GM10248 (cell line): Measurements from ENCODE around the gene PDE1C.

Experiments
- CTCF ChIA-PET: fragments of 300-600 bp; sonication (Branson Sonifier 250); formaldehyde crosslinking; extraction: SDS; loops from one replicate; lab custom pipeline; 2021; ENCODE audit warnings: antibody characterized with exemption; lab: Yijun Ruan, JAX
- POLR2A ChIA-PET: fragments of 350-650 bp; sonication (Branson Sonifier 250); formaldehyde crosslinking; extraction: SDS; loops from one replicate; lab custom pipeline; 2020; ENCODE audit warnings: antibody characterized with exemption; lab: Yijun Ruan, JAX
- DNase-seq: peaks from one replicate; pipeline ENCODE4 v3.0.0; 2012; ENCODE audit errors: extremely low spot score
- TF ChIP-seq, protein P1 (sequence below): IDR thresholded peaks from 2 replicates; pipeline ENCODE4 v1.5.1; 2012; ENCODE audit warnings: mild to moderate bottlenecking, low read depth; ENCODE audit errors: extremely low read depth, missing control alignments, control extremely low read depth

The PDE1C gene

DNA sequence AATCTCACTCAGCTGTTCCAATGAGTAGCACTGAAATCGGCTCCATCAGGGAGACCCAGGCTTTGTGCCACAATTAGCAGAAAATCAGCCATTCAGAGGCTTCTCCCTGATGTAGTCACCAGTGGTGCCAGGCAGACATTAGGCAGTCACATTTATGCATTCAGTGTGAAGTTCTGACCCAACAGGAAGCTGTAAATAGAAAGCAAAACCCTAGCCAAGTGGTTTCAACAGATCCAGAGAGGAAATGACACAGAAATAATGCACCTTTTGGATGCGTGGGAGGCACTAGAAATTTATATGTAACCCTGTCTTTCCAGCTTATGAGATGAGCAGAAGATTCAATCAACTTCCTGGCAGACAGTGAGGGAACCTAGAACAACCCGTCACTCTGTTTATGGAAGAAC, 186.4 kb downstream of the PDE1C start:
- POLR2A ChIA-PET: interaction anchor here (0.6 kb wide), 1 partner anchor 675 kb away, joined by 3 read pairs; no protein-coding TSS in a partner anchor
- CTCF ChIA-PET: interaction anchor here (1.1 to 1.5 kb wide), 2 partner anchors 11 to 15 kb away, joined by 3 to 5 read pairs; no protein-coding TSS in a partner anchor
- TF ChIP-seq, protein P1, sequence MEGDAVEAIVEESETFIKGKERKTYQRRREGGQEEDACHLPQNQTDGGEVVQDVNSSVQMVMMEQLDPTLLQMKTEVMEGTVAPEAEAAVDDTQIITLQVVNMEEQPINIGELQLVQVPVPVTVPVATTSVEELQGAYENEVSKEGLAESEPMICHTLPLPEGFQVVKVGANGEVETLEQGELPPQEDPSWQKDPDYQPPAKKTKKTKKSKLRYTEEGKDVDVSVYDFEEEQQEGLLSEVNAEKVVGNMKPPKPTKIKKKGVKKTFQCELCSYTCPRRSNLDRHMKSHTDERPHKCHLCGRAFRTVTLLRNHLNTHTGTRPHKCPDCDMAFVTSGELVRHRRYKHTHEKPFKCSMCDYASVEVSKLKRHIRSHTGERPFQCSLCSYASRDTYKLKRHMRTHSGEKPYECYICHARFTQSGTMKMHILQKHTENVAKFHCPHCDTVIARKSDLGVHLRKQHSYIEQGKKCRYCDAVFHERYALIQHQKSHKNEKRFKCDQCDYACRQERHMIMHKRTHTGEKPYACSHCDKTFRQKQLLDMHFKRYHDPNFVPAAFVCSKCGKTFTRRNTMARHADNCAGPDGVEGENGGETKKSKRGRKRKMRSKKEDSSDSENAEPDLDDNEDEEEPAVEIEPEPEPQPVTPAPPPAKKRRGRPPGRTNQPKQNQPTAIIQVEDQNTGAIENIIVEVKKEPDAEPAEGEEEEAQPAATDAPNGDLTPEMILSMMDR: no peak
- peak; percentile 13 for DNase-seq

DNA sequence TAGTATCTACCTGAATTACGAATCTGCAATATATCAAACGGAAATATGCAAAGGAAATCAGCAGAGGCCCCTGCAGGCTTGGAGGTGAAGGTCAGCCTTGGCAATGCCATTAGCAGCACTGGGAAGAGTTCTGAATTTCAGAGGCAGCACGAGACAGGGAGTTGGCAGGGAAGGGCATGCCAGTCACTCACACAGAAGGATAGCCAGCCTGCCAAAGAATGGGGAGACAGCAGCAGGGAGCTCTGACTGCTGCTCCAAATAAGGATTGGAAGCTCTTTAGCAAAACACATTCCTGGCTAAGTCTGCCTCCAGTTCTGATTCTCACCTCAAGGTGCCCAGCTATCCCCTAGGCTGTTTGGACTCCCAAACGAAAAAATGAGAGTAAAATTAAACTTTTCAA, 188.0 kb downstream of the PDE1C start:
- DNase-seq: no peak
- ChIA-PET CTCF (interaction anchor here (0.8 to 1.3 kb wide), 2 partner anchors 10 to 20 kb away, joined by 3 read pairs; no protein-coding TSS in a partner anchor), POLR2A (no interaction called here)
- TF ChIP-seq, protein P1: no peak

DNA sequence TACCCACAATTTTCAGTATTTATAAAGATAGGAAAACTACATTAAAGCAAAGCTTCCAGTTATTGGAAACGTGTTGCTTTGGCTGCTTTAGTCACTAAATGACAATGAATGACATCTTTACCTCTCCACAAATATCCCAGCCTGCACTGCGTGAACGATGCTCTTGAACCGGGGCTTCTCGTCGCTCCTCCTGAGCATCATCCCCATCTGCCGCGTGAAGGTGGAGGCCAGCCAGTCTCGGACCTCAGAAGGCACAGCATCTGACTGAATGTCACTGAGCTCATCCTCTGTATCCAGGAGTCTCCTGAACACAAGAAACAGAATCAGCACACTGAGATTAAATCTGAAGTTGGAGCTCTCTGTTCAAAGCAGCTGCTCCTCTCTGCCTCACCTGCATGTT, 191.3 kb downstream of the PDE1C start:
- CTCF ChIA-PET: interaction anchor here (1.3 to 2.0 kb wide), 2 partner anchors 12 to 15 kb away, joined by 4 to 9 read pairs; no protein-coding TSS in a partner anchor
- POLR2A ChIA-PET: no interaction called here
- no peak for DNase-seq

DNA sequence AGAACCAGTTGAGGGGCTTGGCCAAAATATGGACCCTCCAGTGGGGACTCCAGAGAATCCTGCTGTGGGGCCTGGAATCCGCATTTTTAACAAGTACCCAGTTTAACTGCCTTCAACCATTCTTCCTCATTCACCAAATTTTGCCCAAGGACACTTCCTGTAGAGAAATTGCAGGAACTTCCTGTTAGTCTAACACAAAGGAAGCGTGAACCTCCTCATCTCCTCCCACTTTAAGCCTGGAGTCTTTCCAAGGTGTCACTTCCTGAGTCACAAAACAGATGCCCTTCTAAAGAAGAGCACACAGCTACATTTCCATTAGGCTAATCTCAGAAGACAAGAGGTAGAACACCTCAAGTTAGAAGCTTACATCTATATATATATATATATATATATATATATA, 194.8 kb downstream of the PDE1C start:
- no peak for DNase-seq
- ChIA-PET CTCF (interaction anchor here (1.7 kb wide), 1 partner anchor 21 kb away, joined by 3 read pairs; no protein-coding TSS in a partner anchor), POLR2A (no interaction called here)
- TF ChIP-seq, protein P1: no peak

More for the DNA sequence above, 191.3 kb downstream of the PDE1C start:
- TF ChIP-seq, protein P1: no peak

DNA sequence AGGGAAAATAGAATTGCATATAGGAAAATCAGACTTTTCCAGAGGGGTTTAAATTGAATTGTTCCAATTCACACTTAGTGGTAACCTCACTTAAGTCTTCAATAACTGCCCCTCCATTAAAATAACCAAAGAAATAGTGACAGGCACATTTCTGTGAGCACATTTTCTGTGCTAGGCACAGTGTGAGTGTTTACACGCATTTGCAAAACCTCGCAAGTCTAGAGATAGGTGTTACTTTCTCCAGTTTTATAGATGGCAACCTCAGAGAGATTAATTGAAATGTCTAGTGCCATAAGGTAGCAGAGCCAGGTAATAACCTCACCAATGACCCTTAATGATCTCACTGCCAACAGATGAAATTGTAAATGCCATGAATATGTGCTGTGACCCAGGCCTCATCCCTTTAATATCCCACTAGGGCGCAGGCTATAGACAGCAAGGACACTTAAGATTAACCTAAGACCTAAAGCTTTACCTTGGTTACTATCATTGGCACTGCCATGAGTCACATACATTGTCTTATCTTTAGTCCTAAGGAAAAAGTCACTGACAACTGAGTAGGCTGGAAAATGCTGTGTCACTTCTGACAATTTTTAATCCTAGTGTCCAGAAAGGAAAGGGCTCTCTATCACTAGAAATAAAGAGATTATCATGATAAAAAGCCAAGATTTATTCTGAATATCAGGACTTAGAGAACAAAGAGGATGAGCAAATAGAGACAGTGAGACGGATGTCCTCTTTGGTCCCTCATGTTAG, 195.4 kb downstream of the PDE1C start:
- ChIA-PET POLR2A (no interaction called here), CTCF (interaction anchor here (1.7 kb wide), 1 partner anchor 21 kb away, joined by 3 read pairs; no protein-coding TSS in a partner anchor)
- DNase-seq: no peak

More for the DNA sequence above, 195.4 kb downstream of the PDE1C start:
- TF ChIP-seq, protein P1: no peak
